ENCODE data around the gene ITPRID2.

Gene ITPRID2

GRCh38 chr2:181970160-181970794 is 78.7 kb downstream of the ITPRID2 start:
- DNase-seq, result no peak

GRCh38 chr2:181971032-181971431 is 79.5 kb downstream of the ITPRID2 start:
- DNase-seq, result no peak

GRCh38 chr2:181972431-181973170 is 81.1 kb downstream of the ITPRID2 start:
- no peak for DNase-seq

- DNase-seq, result no peak
These were observed 81.7 kb downstream of the ITPRID2 start for GRCh38 chr2:181973171-181973783.

GRCh38 chr2:181977661-181978350 is 86.3 kb downstream of the ITPRID2 start:
- no peak for DNase-seq

GRCh38 chr2:181978351-181979150 is 87.0 kb downstream of the ITPRID2 start:
- DNase-seq, result no peak
